Transverse colon (tissue), 3 donors: ENCODE measurements around the gene UTP20.

Source experiments
- EP300 ChIP-seq: sonication (generic); formaldehyde crosslinking; IDR thresholded peaks from one replicate; pipeline ENCODE4 v1.6.1; 2017; ENCODE audit warnings: antibody characterized with exemption, low read depth
- TF ChIP-seq, protein P1 (sequence below), 5 experiments: fragments of 200-600 bp in 3 of 5; fragments of 450-650 bp in 2 of 5; sonication (generic) in 3 of 5; IDR thresholded peaks; 1 replicate in 2 of 5; 2 replicates in 3 of 5; pipeline ENCODE4 v1.5.1; 2016 to 2017; ENCODE audit warnings: antibody characterized with exemption in 5 of 5, inconsistent platforms in 3 of 5, mild to moderate bottlenecking in 2 of 5, moderate library complexity in 1 of 5

DNA sequence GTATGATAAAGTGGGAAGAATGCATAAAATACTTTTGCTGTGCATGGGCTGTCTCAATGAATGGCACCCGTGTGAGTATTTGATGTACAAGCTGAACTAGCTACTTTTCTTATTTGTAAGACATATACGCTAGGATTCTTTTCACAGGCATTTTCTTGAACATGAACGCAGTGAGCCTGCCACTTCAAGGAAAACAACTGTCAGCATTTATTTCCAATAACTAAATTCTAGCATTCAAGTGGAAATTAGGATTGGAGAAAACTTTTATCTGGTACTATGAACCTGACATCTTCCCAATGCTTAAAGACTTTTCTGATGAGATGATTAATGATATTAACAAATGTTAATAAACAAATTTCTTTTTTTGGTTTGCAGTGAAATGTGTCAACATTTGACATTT is 45.7 kb downstream of the UTP20 start:
- TF ChIP-seq, protein P1, sequence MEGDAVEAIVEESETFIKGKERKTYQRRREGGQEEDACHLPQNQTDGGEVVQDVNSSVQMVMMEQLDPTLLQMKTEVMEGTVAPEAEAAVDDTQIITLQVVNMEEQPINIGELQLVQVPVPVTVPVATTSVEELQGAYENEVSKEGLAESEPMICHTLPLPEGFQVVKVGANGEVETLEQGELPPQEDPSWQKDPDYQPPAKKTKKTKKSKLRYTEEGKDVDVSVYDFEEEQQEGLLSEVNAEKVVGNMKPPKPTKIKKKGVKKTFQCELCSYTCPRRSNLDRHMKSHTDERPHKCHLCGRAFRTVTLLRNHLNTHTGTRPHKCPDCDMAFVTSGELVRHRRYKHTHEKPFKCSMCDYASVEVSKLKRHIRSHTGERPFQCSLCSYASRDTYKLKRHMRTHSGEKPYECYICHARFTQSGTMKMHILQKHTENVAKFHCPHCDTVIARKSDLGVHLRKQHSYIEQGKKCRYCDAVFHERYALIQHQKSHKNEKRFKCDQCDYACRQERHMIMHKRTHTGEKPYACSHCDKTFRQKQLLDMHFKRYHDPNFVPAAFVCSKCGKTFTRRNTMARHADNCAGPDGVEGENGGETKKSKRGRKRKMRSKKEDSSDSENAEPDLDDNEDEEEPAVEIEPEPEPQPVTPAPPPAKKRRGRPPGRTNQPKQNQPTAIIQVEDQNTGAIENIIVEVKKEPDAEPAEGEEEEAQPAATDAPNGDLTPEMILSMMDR (IDR thresholded peaks at IDR 0.05): no peak
- no peak for TF ChIP-seq EP300
